K562 (cell line): ENCODE results near the gene CARM1. TPM values are rescaled to one million over a fixed set of nuclear protein-coding genes. Genes with fewer than 3 reads are reported as not detected.

ENCODE experiments used
- CBX5 ChIP-seq: IDR thresholded peaks from 2 replicates; pipeline ENCODE4 v1.6.1; 2014; ENCODE audit warnings: low read depth, borderline replicate concordance
- CCNT2 ChIP-seq: IDR thresholded peaks from 2 replicates; pipeline ENCODE4 v1.6.1; 2011; ENCODE audit warnings: borderline replicate concordance, low read depth, mild to moderate bottlenecking, moderate library complexity, mixed read lengths, low read length; ENCODE audit not compliant: insufficient read length; ENCODE audit errors: extremely low read depth
- CHCHD3 ChIP-seq: fragments of 250-450 bp; sonication (Bioruptor Pico); IDR thresholded peaks from 2 replicates; pipeline ENCODE4 v2.1.2; 2022; ENCODE audit warnings: mild to moderate bottlenecking
- CREB3 ChIP-seq: fragments of 450-650 bp; conservative IDR thresholded peaks from 2 replicates; pipeline ENCODE4 v1.6.1; 2016; ENCODE audit warnings: missing genetic modification characterization, low read depth, mild to moderate bottlenecking, missing compliant biosample characterization, moderate library complexity
- CREM ChIP-seq: IDR thresholded peaks from 2 replicates; pipeline ENCODE4 v1.6.1; 2014; ENCODE audit warnings: antibody characterized with exemption, low read depth
- ETS1 ChIP-seq: conservative IDR thresholded peaks from 2 replicates; pipeline ENCODE4 v1.6.1; 2011; ENCODE audit warnings: low read depth, mild to moderate bottlenecking, low read length; ENCODE audit not compliant: control insufficient read depth
- GATAD2B ChIP-seq: fragments of 450-650 bp; IDR thresholded peaks from 2 replicates; pipeline ENCODE4 v1.6.1; 2017; ENCODE audit warnings: mild to moderate bottlenecking, borderline replicate concordance
- GTF2F1 ChIP-seq: IDR thresholded peaks from 2 replicates; pipeline ENCODE4 v1.6.1; 2011; ENCODE audit warnings: low read depth, low read length, improper control_type of control experiment
- HBP1 ChIP-seq: fragments of 450-650 bp; formaldehyde crosslinking; IDR thresholded peaks from 2 replicates; pipeline ENCODE4 v1.4.0; 2022; ENCODE audit warnings: missing genetic modification characterization
- MEIS2 ChIP-seq: fragments of 450-650 bp; IDR thresholded peaks from 2 replicates; pipeline ENCODE4 v1.6.1; 2014; ENCODE audit warnings: mild to moderate bottlenecking; ENCODE audit not compliant: partially characterized antibody
- PHF8 ChIP-seq: fragments of 200-600 bp; sonication (generic); IDR thresholded peaks from 2 replicates; pipeline ENCODE4 v1.6.1; 2012; ENCODE audit warnings: mixed run types, mild to moderate bottlenecking, inconsistent platforms, low read length, moderate library complexity, borderline replicate concordance
- POLR2G ChIP-seq: fragments of 200-400 bp; formaldehyde crosslinking; IDR thresholded peaks from 2 replicates; pipeline ENCODE4 v1.6.1; 2017; ENCODE audit warnings: low read depth, mild to moderate bottlenecking, antibody characterized with exemption, low read length, moderate library complexity
- PYGO2 ChIP-seq: fragments of 450-650 bp; IDR thresholded peaks from 2 replicates; pipeline ENCODE4 v1.6.1; 2016; ENCODE audit warnings: mild to moderate bottlenecking, missing genetic modification characterization, moderate library complexity, missing compliant biosample characterization
- SIN3A ChIP-seq, 2 experiments: fragments of 150-350 bp in 1 of 2; IDR thresholded peaks; 2 replicates each; pipeline ENCODE4 v1.6.1; 2011 to 2016; ENCODE audit warnings: borderline replicate concordance in 2 of 2, low read depth in 2 of 2, low read length in 2 of 2, mild to moderate bottlenecking in 2 of 2, moderate library complexity in 2 of 2; ENCODE audit not compliant: control insufficient read depth in 1 of 2
- SP1 ChIP-seq: sonication (generic); formaldehyde crosslinking; IDR thresholded peaks from 2 replicates; pipeline ENCODE4 v1.8.1; 2022; ENCODE audit warnings: mild to moderate bottlenecking, missing genetic modification reagents
- TCF3 ChIP-seq: sonication (generic); formaldehyde crosslinking; IDR thresholded peaks from 2 replicates; pipeline ENCODE4 v1.4.0; 2020; ENCODE audit warnings: mild to moderate bottlenecking, missing genetic modification reagents
- THRA ChIP-seq: fragments of 450-650 bp; IDR thresholded peaks from 2 replicates; pipeline ENCODE4 v1.6.1; 2017; ENCODE audit warnings: mild to moderate bottlenecking, moderate library complexity
- ZFX ChIP-seq: sonication (generic); formaldehyde crosslinking; IDR thresholded peaks from 2 replicates; pipeline ENCODE4 v1.8.0; 2022; ENCODE audit warnings: mild to moderate bottlenecking, missing genetic modification reagents, moderate library complexity
- ZNF384 ChIP-seq: IDR thresholded peaks from 2 replicates; pipeline ENCODE4 v1.6.1; 2012; ENCODE audit warnings: low read depth, low read length, improper control_type of control experiment
- ZNF444 ChIP-seq: fragments of 250-450 bp; sonication (Bioruptor Pico); IDR thresholded peaks from 2 replicates; pipeline ENCODE4 v1.4.0; 2020; ENCODE audit warnings: mild to moderate bottlenecking, moderate library complexity
- ZNF717 ChIP-seq: fragments of 250-450 bp; sonication (Bioruptor Pico); IDR thresholded peaks from 2 replicates; pipeline ENCODE4 v1.5.0; 2021
- ZNF766 ChIP-seq: fragments of 200-800 bp; sonication (Bioruptor generic); conservative IDR thresholded peaks from 2 replicates; pipeline ENCODE4 v1.6.1; 2016; ENCODE audit warnings: missing genetic modification characterization, missing compliant biosample characterization
- polyA plus RNA-seq, 8 experiments: library from polyadenylated mRNA; depleted of rRNA in 4 of 8; stranded (reverse) in 5 of 8; unstranded in 3 of 8; fragments of >200 nt; fragmentation: Nextera tagmentation in 2 of 8; fragmentation: Illumina TruSeq in 1 of 8; extraction: Ambion mirVana in 2 of 8; extraction: Trizol in 1 of 8; gene quantifications; 2 replicates each; pipeline versions ENCODE4 v1.2.1 to v1.2.3, GENCODE V29; 2011 to 2014; ENCODE audit warnings: inconsistent platforms in 1 of 8, missing spikeins in 1 of 8
- total RNA-seq, 7 experiments: library from RNA; depleted of rRNA in 6 of 7; stranded (reverse); fragments of >200 nt in 6 of 7; fragmentation: Illumina TruSeq in 2 of 7; extraction: Trizol in 2 of 7; gene quantifications; 2 replicates each; pipeline versions ENCODE4 v1.2.1 to v1.2.3, GENCODE V29; 2011 to 2021; ENCODE audit warnings: low replicate concordance in 1 of 7

Gene CARM1
- total and polyA plus RNA-seq, 9 of the 15 experiments (the other 6 are each of a cell fraction or from before 2014, with no cell fraction given): 0.36 to 86.0 (median 29.7) TPM

- TF ChIP-seq POLR2G (peak; percentile 38; the same call in 1 of the 2 replicates), PYGO2 (tag) (no peak), SP1 (CRISPR knock-in tag) (0 out of 2 replicates have a peak, but pooled peaks have one; percentile 35), CREB3 (no peak), GTF2F1 (no peak), PHF8 (peak; percentile 52; the same call in 1 of the 2 replicates), ETS1 (no peak), ZNF717 (CRISPR knock-in tag) (no peak), CREM (no peak), SIN3A (IDR thresholded peaks at IDR 0.05; ENCODE audit: borderline replicate concordance in 2 of 2, control insufficient read depth in 1 of 2, low read depth in 2 of 2, low read length in 2 of 2) (peak; percentile 22 to 30; a peak in 1 of 4 replicates), ZNF444 (CRISPR knock-in tag) (no peak), HBP1 (no peak), THRA (no peak), CHCHD3 (CRISPR knock-in tag) (no peak), CCNT2 (peak; percentile 2), GATAD2B (0 out of 2 replicates have a peak, but pooled peaks have one; percentile 10), ZNF384 (no peak), CBX5 (no peak), MEIS2 (no peak), ZNF766 (CRISPR knock-in tag) (no peak), ZFX (CRISPR knock-in tag) (peak; percentile 63), TCF3 (CRISPR knock-in tag) (no peak)
Measured at GRCh38 chr19:10871711-10872545, 575 bp downstream of the CARM1 start (continued).
